ENCODE measurements around the gene CLIC6.

Gene CLIC6

DNA sequence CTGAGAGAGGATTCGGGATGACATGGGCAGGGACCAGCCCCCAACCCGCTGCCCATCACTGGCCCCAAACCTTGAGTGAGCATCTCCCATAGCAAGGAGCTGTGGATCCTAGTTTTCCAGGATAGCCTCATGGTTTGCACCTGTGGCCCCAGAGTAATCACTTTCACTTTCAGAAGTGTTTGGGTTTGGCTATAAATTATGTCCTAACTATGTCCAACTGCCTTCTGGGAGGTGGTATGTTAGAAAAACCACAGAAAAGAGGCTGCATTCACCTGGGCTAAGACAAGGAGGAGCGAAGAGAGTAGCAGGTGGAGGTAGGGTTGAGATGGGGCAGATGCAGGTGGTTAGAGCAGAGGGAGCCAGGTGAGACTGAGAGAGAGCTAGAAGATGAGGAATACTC is 19.4 kb upstream of the CLIC6 start (continued):
- no peak for TF ChIP-seq TCF4 (CRISPR knock-in tag; IDR thresholded peaks at IDR 0.05; ENCODE audit: borderline replicate concordance)
- TF ChIP-seq ZNF8 (CRISPR knock-in tag; IDR thresholded peaks at IDR 0.05), result no peak
- TF ChIP-seq BACH2 (CRISPR knock-in tag; IDR thresholded peaks at IDR 0.05; ENCODE audit: borderline replicate concordance), result no peak
- TF ChIP-seq, protein P1, sequence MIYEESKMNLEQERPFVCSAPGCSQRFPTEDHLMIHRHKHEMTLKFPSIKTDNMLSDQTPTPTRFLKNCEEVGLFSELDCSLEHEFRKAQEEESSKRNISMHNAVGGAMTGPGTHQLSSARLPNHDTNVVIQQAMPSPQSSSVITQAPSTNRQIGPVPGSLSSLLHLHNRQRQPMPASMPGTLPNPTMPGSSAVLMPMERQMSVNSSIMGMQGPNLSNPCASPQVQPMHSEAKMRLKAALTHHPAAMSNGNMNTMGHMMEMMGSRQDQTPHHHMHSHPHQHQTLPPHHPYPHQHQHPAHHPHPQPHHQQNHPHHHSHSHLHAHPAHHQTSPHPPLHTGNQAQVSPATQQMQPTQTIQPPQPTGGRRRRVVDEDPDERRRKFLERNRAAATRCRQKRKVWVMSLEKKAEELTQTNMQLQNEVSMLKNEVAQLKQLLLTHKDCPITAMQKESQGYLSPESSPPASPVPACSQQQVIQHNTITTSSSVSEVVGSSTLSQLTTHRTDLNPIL (CRISPR knock-in tag; IDR thresholded peaks at IDR 0.05; ENCODE audit: low read depth), result no peak
- TF ChIP-seq ZNF565 (CRISPR knock-in tag; conservative IDR thresholded peaks at IDR 0.05; ENCODE audit: low read depth), result no peak
- no peak for TF ChIP-seq SNAI2 (CRISPR knock-in tag; IDR thresholded peaks at IDR 0.05)
- TF ChIP-seq ZFP3 (CRISPR knock-in tag; IDR thresholded peaks at IDR 0.05), result no peak
- no peak for TF ChIP-seq ESRRG (CRISPR knock-in tag; IDR thresholded peaks at IDR 0.05)
- TF ChIP-seq GLIS3 (CRISPR knock-in tag; IDR thresholded peaks at IDR 0.05), result no peak
- TF ChIP-seq ZFP30 (CRISPR knock-in tag; IDR thresholded peaks at IDR 0.05), result no peak

DNA sequence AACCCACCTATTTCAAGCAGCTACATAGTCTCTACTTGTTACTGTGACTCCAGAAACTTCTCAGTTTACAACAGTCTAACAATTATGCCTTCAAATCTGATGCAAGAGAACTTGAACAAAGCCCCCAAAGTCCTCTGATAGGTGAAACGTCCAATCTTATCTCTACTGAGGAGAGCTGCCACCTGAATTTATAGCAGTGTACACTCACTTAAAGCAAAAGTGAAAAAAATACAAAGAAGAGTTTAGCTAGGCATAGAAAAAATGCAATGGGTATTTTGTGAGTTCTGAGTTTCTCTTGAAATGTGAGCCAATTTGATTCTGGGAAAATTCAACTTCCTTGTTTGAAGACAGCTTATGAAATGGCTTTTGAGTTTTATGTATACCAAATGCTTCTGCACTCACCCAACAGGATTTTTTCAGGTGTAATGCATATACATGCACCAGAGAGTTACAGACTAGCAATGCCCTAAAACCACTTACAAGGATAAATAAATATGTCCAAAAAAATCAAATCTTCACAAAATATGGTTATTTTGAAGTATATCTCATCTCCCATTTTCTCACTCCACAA is 17.8 kb upstream of the CLIC6 start:
- ATAC-seq, result no peak
- TF ChIP-seq PPARA (CRISPR knock-in tag; IDR thresholded peaks at IDR 0.05; ENCODE audit: borderline replicate concordance), result no peak
- no peak for TF ChIP-seq ZFP30 (CRISPR knock-in tag; IDR thresholded peaks at IDR 0.05)

DNA sequence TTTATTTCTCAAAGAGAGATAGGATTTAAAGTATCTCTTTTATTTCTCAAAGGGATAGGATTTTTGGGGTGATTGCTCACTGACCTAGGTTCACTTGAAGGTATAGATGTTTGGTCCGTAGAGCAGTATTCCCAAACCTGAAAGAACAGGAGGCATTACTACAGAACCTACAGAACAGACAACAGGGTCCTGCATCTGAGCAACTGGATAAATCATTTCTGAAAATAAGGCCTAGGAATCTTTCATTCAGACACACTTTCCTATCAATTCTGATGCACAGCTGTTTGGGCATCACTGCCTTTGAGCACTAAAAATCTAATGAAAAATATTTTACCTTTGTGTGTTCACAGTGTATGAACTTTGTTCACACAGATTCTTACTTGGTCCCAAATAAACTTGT is 17.2 kb upstream of the CLIC6 start:
- no peak for ATAC-seq
- TF ChIP-seq OSR1 (CRISPR knock-in tag; IDR thresholded peaks at IDR 0.05), result no peak
- TF ChIP-seq TCF4 (CRISPR knock-in tag; IDR thresholded peaks at IDR 0.05; ENCODE audit: borderline replicate concordance), result no peak
- TF ChIP-seq, protein P2, sequence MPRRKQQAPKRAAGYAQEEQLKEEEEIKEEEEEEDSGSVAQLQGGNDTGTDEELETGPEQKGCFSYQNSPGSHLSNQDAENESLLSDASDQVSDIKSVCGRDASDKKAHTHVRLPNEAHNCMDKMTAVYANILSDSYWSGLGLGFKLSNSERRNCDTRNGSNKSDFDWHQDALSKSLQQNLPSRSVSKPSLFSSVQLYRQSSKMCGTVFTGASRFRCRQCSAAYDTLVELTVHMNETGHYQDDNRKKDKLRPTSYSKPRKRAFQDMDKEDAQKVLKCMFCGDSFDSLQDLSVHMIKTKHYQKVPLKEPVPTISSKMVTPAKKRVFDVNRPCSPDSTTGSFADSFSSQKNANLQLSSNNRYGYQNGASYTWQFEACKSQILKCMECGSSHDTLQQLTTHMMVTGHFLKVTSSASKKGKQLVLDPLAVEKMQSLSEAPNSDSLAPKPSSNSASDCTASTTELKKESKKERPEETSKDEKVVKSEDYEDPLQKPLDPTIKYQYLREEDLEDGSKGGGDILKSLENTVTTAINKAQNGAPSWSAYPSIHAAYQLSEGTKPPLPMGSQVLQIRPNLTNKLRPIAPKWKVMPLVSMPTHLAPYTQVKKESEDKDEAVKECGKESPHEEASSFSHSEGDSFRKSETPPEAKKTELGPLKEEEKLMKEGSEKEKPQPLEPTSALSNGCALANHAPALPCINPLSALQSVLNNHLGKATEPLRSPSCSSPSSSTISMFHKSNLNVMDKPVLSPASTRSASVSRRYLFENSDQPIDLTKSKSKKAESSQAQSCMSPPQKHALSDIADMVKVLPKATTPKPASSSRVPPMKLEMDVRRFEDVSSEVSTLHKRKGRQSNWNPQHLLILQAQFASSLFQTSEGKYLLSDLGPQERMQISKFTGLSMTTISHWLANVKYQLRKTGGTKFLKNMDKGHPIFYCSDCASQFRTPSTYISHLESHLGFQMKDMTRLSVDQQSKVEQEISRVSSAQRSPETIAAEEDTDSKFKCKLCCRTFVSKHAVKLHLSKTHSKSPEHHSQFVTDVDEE (CRISPR knock-in tag; IDR thresholded peaks at IDR 0.05), result no peak
- TF ChIP-seq ZNF8 (CRISPR knock-in tag; IDR thresholded peaks at IDR 0.05), result no peak
- TF ChIP-seq, protein P3, sequence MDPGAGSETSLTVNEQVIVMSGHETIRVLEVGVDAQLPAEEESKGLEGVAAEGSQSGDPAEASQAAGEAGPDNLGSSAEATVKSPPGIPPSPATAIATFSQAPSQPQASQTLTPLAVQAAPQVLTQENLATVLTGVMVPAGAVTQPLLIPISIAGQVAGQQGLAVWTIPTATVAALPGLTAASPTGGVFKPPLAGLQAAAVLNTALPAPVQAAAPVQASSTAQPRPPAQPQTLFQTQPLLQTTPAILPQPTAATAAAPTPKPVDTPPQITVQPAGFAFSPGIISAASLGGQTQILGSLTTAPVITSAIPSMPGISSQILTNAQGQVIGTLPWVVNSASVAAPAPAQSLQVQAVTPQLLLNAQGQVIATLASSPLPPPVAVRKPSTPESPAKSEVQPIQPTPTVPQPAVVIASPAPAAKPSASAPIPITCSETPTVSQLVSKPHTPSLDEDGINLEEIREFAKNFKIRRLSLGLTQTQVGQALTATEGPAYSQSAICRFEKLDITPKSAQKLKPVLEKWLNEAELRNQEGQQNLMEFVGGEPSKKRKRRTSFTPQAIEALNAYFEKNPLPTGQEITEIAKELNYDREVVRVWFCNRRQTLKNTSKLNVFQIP (CRISPR knock-in tag; IDR thresholded peaks at IDR 0.05; ENCODE audit: borderline replicate concordance, low read depth), result no peak
- TF ChIP-seq, protein P4, sequence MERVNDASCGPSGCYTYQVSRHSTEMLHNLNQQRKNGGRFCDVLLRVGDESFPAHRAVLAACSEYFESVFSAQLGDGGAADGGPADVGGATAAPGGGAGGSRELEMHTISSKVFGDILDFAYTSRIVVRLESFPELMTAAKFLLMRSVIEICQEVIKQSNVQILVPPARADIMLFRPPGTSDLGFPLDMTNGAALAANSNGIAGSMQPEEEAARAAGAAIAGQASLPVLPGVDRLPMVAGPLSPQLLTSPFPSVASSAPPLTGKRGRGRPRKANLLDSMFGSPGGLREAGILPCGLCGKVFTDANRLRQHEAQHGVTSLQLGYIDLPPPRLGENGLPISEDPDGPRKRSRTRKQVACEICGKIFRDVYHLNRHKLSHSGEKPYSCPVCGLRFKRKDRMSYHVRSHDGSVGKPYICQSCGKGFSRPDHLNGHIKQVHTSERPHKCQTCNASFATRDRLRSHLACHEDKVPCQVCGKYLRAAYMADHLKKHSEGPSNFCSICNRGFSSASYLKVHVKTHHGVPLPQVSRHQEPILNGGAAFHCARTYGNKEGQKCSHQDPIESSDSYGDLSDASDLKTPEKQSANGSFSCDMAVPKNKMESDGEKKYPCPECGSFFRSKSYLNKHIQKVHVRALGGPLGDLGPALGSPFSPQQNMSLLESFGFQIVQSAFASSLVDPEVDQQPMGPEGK (CRISPR knock-in tag; IDR thresholded peaks at IDR 0.05; ENCODE audit: borderline replicate concordance), result no peak
- no peak for TF ChIP-seq PPARA (CRISPR knock-in tag; IDR thresholded peaks at IDR 0.05; ENCODE audit: borderline replicate concordance)
- no peak for TF ChIP-seq TOX (CRISPR knock-in tag; IDR thresholded peaks at IDR 0.05; ENCODE audit: borderline replicate concordance)
- no peak for TF ChIP-seq ZNF70 (CRISPR knock-in tag; IDR thresholded peaks at IDR 0.05)
- no peak for TF ChIP-seq ZFP30 (CRISPR knock-in tag; IDR thresholded peaks at IDR 0.05)
- TF ChIP-seq SNAI2 (CRISPR knock-in tag; IDR thresholded peaks at IDR 0.05), result no peak
- TF ChIP-seq, protein P1 (CRISPR knock-in tag; IDR thresholded peaks at IDR 0.05; ENCODE audit: low read depth), result no peak
- TF ChIP-seq, protein P5, sequence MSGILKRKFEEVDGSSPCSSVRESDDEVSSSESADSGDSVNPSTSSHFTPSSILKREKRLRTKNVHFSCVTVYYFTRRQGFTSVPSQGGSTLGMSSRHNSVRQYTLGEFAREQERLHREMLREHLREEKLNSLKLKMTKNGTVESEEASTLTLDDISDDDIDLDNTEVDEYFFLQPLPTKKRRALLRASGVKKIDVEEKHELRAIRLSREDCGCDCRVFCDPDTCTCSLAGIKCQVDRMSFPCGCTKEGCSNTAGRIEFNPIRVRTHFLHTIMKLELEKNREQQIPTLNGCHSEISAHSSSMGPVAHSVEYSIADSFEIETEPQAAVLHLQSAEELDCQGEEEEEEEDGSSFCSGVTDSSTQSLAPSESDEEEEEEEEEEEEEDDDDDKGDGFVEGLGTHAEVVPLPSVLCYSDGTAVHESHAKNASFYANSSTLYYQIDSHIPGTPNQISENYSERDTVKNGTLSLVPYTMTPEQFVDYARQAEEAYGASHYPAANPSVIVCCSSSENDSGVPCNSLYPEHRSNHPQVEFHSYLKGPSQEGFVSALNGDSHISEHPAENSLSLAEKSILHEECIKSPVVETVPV (CRISPR knock-in tag; IDR thresholded peaks at IDR 0.05), result no peak
- TF ChIP-seq RARB (CRISPR knock-in tag; IDR thresholded peaks at IDR 0.05), result no peak
- no peak for TF ChIP-seq ZC3H10 (CRISPR knock-in tag; IDR thresholded peaks at IDR 0.05)
